Skin epidermis (tissue), 12 donors: ENCODE data around the gene NTN1.

Source experiments
- H3K27ac ChIP-seq, 21 experiments: fragments of 200-600 bp; sonication (generic) in 11 of 21; one replicate each; pipeline ENCODE4 v1.5.0; 2020; ENCODE audit warnings: mild to moderate bottlenecking in 3 of 21, inconsistent platforms in 2 of 21, moderate library complexity in 2 of 21
- H3K4me3 ChIP-seq, 7 experiments: fragments of 200-600 bp; sonication (generic) in 2 of 7; one replicate each; pipeline ENCODE4 v1.5.0; 2020; ENCODE audit warnings: inconsistent platforms in 2 of 7, mild to moderate bottlenecking in 2 of 7, moderate library complexity in 1 of 7

The NTN1 gene

GRCh38 chr17:9220398-9221146 is 199.3 kb downstream of the NTN1 start:
- Histone ChIP-seq H3K4me3 (no peak overlapping the region), H3K27ac (peak overlapping the region in 2 of 21 experiments; percentile 4 to 15)

GRCh38 chr17:9221147-9221921 is 200.0 kb downstream of the NTN1 start:
- Histone ChIP-seq H3K27ac (peak overlapping the region in 1 of 21 experiments; percentile 15), H3K4me3 (no peak overlapping the region)

GRCh38 chr17:9221922-9222180 is 200.5 kb downstream of the NTN1 start:
- no peak overlapping the region for H3K27ac ChIP-seq
- no peak overlapping the region for H3K4me3 ChIP-seq

GRCh38 chr17:9223531-9223930 is 202.2 kb downstream of the NTN1 start:
- Histone ChIP-seq H3K4me3 (no peak overlapping the region), H3K27ac (no peak overlapping the region)

GRCh38 chr17:9224485-9224884 is 203.2 kb downstream of the NTN1 start:
- Histone ChIP-seq H3K27ac (peak overlapping the region in 2 of 21 experiments; percentile 23 to 68), H3K4me3 (no peak overlapping the region)

- Histone ChIP-seq H3K27ac (peak overlapping the region in 7 of 21 experiments; percentile 2 to 59 (median 41)), H3K4me3 (no peak overlapping the region)
Observed at GRCh38 chr17:9225305-9226101, 204.2 kb downstream of the NTN1 start.

- Histone ChIP-seq H3K4me3 (no peak overlapping the region), H3K27ac (peak overlapping the region in 5 of 21 experiments; percentile 22 to 59 (median 52))
Observed at GRCh38 chr17:9226130-9226793, 205.0 kb downstream of the NTN1 start.

GRCh38 chr17:9226794-9227135 is 205.5 kb downstream of the NTN1 start:
- no peak overlapping the region for H3K4me3 ChIP-seq
- H3K27ac ChIP-seq: no peak overlapping the region

- no peak overlapping the region for H3K4me3 ChIP-seq
- H3K27ac ChIP-seq: peak overlapping the region in 18 of 21 experiments; percentile 4 to 73 (median 47)
Observed at GRCh38 chr17:9227819-9228407, 206.6 kb downstream of the NTN1 start.

- Histone ChIP-seq H3K27ac (peak overlapping the region in 19 of 21 experiments; percentile 2 to 74 (median 47)), H3K4me3 (no peak overlapping the region)
Observed at GRCh38 chr17:9228408-9229159, 207.3 kb downstream of the NTN1 start.

- Histone ChIP-seq H3K4me3 (no peak overlapping the region), H3K27ac (peak overlapping the region in 12 of 21 experiments; percentile 2 to 74 (median 48))
Observed at GRCh38 chr17:9229160-9229825, 208.0 kb downstream of the NTN1 start.

- H3K27ac ChIP-seq: peak overlapping the region in 8 of 21 experiments; percentile 8 to 74 (median 48)
- H3K4me3 ChIP-seq: no peak overlapping the region
Observed at GRCh38 chr17:9229826-9230201, 208.5 kb downstream of the NTN1 start.

GRCh38 chr17:9230346-9230745 is 209.0 kb downstream of the NTN1 start:
- no peak overlapping the region for H3K4me3 ChIP-seq
- H3K27ac ChIP-seq: peak overlapping the region in 10 of 21 experiments; percentile 0 to 74 (median 48)

- peak overlapping the region in 9 of 21 experiments; percentile 0 to 74 (median 51) for H3K27ac ChIP-seq
- H3K4me3 ChIP-seq: no peak overlapping the region
Observed at GRCh38 chr17:9230861-9231260, 209.6 kb downstream of the NTN1 start.

GRCh38 chr17:9231449-9232154 is 210.3 kb downstream of the NTN1 start:
- H3K4me3 ChIP-seq: no peak overlapping the region
- peak overlapping the region in 3 of 21 experiments; percentile 0 to 74 (median 55) for H3K27ac ChIP-seq

- Histone ChIP-seq H3K27ac (peak overlapping the region in 1 of 21 experiments; percentile 55), H3K4me3 (no peak overlapping the region)
Observed at GRCh38 chr17:9232155-9232475, 210.8 kb downstream of the NTN1 start.

GRCh38 chr17:9232591-9233270 is 211.4 kb downstream of the NTN1 start:
- H3K4me3 ChIP-seq: no peak overlapping the region
- H3K27ac ChIP-seq: peak overlapping the region in 2 of 21 experiments; percentile 9 to 55
